HepG2 (cell line): ENCODE data around the gene COL9A3. TPM values are rescaled to one million over a fixed set of nuclear protein-coding genes. Genes with fewer than 3 reads are reported as not detected.
A peak's percentile ranks its signal among the peaks of the same experiment; 100 is the strongest.

Experiments
- AKAP8 ChIP-seq: sonication (generic); formaldehyde crosslinking; IDR thresholded peaks from 2 replicates; pipeline ENCODE4 v1.5.1; 2020; ENCODE audit warnings: mild to moderate bottlenecking, missing genetic modification reagents
- CSRNP1 ChIP-seq: sonication (generic); formaldehyde crosslinking; IDR thresholded peaks from 2 replicates; pipeline ENCODE4 v1.8.1; 2023; ENCODE audit warnings: mild to moderate bottlenecking, missing genetic modification reagents
- KLF13 ChIP-seq: sonication (generic); formaldehyde crosslinking; IDR thresholded peaks from 2 replicates; pipeline ENCODE4 v1.4.0; 2020; ENCODE audit warnings: mild to moderate bottlenecking, missing genetic modification reagents
- MAZ ChIP-seq, 2 experiments: sonication (generic) in 1 of 2; formaldehyde crosslinking in 1 of 2; IDR thresholded peaks; 2 replicates each; pipeline versions ENCODE4 v1.5.0 to v1.6.1; 2012 to 2020; ENCODE audit warnings: low read depth in 2 of 2, mild to moderate bottlenecking in 2 of 2, borderline replicate concordance in 1 of 2, improper control_type of control experiment in 1 of 2, low read length in 1 of 2, missing genetic modification reagents in 1 of 2, moderate library complexity in 1 of 2
- NFE2 ChIP-seq: sonication (generic); formaldehyde crosslinking; IDR thresholded peaks from 2 replicates; pipeline ENCODE4 v1.4.0; 2020; ENCODE audit warnings: missing genetic modification reagents
- RFX3 ChIP-seq: IDR thresholded peaks from 2 replicates; pipeline ENCODE4 v1.6.1; 2016; ENCODE audit warnings: missing biosample characterization, missing genetic modification reagents
- SMC3 ChIP-seq: IDR thresholded peaks from 2 replicates; pipeline ENCODE4 v1.6.1; 2011; ENCODE audit warnings: low read length, improper control_type of control experiment
- TBX2 ChIP-seq: sonication (generic); formaldehyde crosslinking; IDR thresholded peaks from 2 replicates; pipeline ENCODE4 v1.5.0; 2020; ENCODE audit warnings: missing genetic modification reagents, mild to moderate bottlenecking, borderline replicate concordance
- ZNF337 ChIP-seq: sonication (generic); formaldehyde crosslinking; IDR thresholded peaks from 2 replicates; pipeline ENCODE4 v1.5.1; 2020; ENCODE audit warnings: missing genetic modification reagents, low read depth, mild to moderate bottlenecking, borderline replicate concordance
- ZNF605 ChIP-seq: sonication (generic); formaldehyde crosslinking; IDR thresholded peaks from 2 replicates; pipeline ENCODE4 v1.8.0; 2022; ENCODE audit warnings: mild to moderate bottlenecking, missing genetic modification reagents
- ZSCAN30 ChIP-seq: sonication (generic); formaldehyde crosslinking; IDR thresholded peaks from 2 replicates; pipeline ENCODE4 v1.5.0; 2020; ENCODE audit warnings: mild to moderate bottlenecking, missing genetic modification reagents
- polyA plus RNA-seq, 8 experiments: library from polyadenylated mRNA; depleted of rRNA in 3 of 8; stranded (reverse) in 7 of 8; unstranded in 1 of 8; fragments of >200 nt; fragmentation: Illumina TruSeq in 4 of 8; extraction: Trizol in 4 of 8; gene quantifications; 2 replicates each; pipeline versions ENCODE4 v1.2.1 to v1.2.3, GENCODE V29; 2011 to 2016; ENCODE audit warnings: low read depth in 4 of 8, missing spikeins in 1 of 8, mixed read lengths in 1 of 8; ENCODE audit not compliant: insufficient read depth in 1 of 8
- total RNA-seq, 5 experiments: library from RNA; depleted of rRNA; stranded (reverse); fragments of >200 nt; fragmentation: Illumina TruSeq; extraction: Trizol; gene quantifications; 2 replicates each; pipeline ENCODE4 v1.2.3, GENCODE V29; 2016; ENCODE audit warnings: low read depth in 1 of 5
- TF ChIP-seq, protein P1 (sequence below): sonication (generic); formaldehyde crosslinking; IDR thresholded peaks from 2 replicates; pipeline ENCODE4 v1.4.0; 2020; ENCODE audit warnings: missing genetic modification reagents, borderline replicate concordance
- TF ChIP-seq, protein P2 (sequence below): sonication (generic); formaldehyde crosslinking; IDR thresholded peaks from 2 replicates; pipeline ENCODE4 v1.5.1; 2020; ENCODE audit warnings: missing genetic modification reagents, mild to moderate bottlenecking, borderline replicate concordance
- TF ChIP-seq, protein P3 (sequence below): sonication (generic); formaldehyde crosslinking; IDR thresholded peaks from 2 replicates; pipeline ENCODE4 v1.8.1; 2023; ENCODE audit warnings: missing genetic modification reagents, inconsistent platforms, borderline replicate concordance
- TF ChIP-seq, protein P4 (sequence below), 2 experiments: fragments of 450-650 bp in 1 of 2; sonication (generic) in 1 of 2; formaldehyde crosslinking; IDR thresholded peaks; 2 replicates each; pipeline versions ENCODE4 v1.5.0 to v1.8.0; 2020 to 2022; ENCODE audit warnings: mild to moderate bottlenecking in 1 of 2, missing genetic modification reagents in 1 of 2
- TF ChIP-seq, protein P5 (sequence below): sonication (generic); formaldehyde crosslinking; IDR thresholded peaks from 2 replicates; pipeline ENCODE4 v1.4.0; 2020; ENCODE audit warnings: missing genetic modification reagents

COL9A3 gene
- total and polyA plus RNA-seq, 2 of the 13 experiments (the other 11 are each of a cell fraction or from before 2014, with no cell fraction given) = 155 to 204 TPM

DNA sequence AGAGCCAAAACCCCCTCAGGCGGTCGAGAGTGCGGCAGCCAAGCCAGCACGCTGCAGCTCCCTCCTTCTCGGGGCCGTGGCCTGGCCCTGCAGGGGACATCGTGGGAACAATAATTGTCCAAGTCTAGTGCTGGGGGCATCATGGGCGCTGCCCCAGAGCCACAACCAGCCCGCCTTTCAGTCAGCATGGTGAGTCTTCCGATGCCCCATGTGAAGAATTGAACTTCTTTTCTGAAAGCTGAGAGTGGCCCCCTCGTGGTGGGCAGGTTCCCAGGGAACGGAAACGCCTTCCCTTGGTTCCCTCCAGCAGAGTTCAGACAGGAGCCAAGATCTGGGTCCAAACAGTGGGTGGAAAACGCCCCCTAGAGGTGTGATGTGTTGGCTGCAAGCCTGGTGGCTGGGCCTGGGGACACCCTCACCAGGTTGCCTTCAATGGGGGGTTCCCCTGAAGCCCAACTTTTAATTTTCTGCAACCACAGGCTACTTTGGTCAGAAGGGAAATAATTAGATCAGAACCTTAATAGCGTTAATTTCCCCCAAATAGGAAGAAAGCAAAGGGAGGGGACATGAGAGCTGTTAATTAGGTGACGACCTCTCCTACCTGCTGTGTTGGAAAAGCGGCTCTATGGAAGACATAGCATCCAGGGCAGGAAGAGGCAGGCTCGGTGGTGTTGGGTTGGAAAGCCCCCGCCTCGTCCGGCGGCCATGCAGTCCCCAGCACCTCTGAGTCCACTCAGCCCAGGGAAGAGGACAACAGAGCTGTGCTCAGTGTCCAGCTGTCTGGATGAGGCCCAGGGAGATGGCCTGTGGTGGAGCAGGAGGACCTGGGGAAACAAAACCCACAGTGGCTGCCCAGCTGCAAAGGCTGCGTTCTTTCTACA lies 25.3 kb upstream of the COL9A3 start (continued):
- TF ChIP-seq, protein P1, sequence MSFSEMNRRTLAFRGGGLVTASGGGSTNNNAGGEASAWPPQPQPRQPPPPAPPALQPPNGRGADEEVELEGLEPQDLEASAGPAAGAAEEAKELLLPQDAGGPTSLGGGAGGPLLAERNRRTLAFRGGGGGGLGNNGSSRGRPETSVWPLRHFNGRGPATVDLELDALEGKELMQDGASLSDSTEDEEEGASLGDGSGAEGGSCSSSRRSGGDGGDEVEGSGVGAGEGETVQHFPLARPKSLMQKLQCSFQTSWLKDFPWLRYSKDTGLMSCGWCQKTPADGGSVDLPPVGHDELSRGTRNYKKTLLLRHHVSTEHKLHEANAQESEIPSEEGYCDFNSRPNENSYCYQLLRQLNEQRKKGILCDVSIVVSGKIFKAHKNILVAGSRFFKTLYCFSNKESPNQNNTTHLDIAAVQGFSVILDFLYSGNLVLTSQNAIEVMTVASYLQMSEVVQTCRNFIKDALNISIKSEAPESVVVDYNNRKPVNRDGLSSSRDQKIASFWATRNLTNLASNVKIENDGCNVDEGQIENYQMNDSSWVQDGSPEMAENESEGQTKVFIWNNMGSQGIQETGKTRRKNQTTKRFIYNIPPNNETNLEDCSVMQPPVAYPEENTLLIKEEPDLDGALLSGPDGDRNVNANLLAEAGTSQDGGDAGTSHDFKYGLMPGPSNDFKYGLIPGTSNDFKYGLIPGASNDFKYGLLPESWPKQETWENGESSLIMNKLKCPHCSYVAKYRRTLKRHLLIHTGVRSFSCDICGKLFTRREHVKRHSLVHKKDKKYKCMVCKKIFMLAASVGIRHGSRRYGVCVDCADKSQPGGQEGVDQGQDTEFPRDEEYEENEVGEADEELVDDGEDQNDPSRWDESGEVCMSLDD = no peak
- TF ChIP-seq KLF13 (CRISPR knock-in tag) = no peak
- no peak for TF ChIP-seq AKAP8 (CRISPR knock-in tag)
- peak; percentile 85; the same call in 1 of the 2 replicates for TF ChIP-seq ZNF337 (CRISPR knock-in tag)
- TF ChIP-seq RFX3 (CRISPR knock-in tag) = no peak
- TF ChIP-seq, protein P2, sequence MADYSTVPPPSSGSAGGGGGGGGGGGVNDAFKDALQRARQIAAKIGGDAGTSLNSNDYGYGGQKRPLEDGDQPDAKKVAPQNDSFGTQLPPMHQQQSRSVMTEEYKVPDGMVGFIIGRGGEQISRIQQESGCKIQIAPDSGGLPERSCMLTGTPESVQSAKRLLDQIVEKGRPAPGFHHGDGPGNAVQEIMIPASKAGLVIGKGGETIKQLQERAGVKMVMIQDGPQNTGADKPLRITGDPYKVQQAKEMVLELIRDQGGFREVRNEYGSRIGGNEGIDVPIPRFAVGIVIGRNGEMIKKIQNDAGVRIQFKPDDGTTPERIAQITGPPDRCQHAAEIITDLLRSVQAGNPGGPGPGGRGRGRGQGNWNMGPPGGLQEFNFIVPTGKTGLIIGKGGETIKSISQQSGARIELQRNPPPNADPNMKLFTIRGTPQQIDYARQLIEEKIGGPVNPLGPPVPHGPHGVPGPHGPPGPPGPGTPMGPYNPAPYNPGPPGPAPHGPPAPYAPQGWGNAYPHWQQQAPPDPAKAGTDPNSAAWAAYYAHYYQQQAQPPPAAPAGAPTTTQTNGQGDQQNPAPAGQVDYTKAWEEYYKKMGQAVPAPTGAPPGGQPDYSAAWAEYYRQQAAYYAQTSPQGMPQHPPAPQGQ = no peak
- TF ChIP-seq, protein P3, sequence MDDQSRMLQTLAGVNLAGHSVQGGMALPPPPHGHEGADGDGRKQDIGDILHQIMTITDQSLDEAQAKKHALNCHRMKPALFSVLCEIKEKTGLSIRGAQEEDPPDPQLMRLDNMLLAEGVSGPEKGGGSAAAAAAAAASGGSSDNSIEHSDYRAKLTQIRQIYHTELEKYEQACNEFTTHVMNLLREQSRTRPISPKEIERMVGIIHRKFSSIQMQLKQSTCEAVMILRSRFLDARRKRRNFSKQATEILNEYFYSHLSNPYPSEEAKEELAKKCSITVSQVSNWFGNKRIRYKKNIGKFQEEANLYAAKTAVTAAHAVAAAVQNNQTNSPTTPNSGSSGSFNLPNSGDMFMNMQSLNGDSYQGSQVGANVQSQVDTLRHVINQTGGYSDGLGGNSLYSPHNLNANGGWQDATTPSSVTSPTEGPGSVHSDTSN (CRISPR knock-in tag) = no peak
- peak; percentile 98 for TF ChIP-seq SMC3
- no peak for TF ChIP-seq ZSCAN30 (CRISPR knock-in tag)
- TF ChIP-seq, protein P4, sequence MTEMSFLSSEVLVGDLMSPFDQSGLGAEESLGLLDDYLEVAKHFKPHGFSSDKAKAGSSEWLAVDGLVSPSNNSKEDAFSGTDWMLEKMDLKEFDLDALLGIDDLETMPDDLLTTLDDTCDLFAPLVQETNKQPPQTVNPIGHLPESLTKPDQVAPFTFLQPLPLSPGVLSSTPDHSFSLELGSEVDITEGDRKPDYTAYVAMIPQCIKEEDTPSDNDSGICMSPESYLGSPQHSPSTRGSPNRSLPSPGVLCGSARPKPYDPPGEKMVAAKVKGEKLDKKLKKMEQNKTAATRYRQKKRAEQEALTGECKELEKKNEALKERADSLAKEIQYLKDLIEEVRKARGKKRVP (CRISPR knock-in tag; IDR thresholded peaks at IDR 0.05) = no peak
- peak; percentile 78 for TF ChIP-seq TBX2 (CRISPR knock-in tag)
- TF ChIP-seq MAZ (IDR thresholded peaks at IDR 0.05; ENCODE audit: borderline replicate concordance, low read depth, low read length) = peak; percentile 83
- peak; percentile 65 for TF ChIP-seq MAZ (CRISPR knock-in tag; IDR thresholded peaks at IDR 0.05; ENCODE audit: low read depth)
- TF ChIP-seq NFE2 (CRISPR knock-in tag) = no peak
- TF ChIP-seq CSRNP1 (CRISPR knock-in tag) = no peak; the same call in 1 of the 2 replicates
- TF ChIP-seq, protein P5, sequence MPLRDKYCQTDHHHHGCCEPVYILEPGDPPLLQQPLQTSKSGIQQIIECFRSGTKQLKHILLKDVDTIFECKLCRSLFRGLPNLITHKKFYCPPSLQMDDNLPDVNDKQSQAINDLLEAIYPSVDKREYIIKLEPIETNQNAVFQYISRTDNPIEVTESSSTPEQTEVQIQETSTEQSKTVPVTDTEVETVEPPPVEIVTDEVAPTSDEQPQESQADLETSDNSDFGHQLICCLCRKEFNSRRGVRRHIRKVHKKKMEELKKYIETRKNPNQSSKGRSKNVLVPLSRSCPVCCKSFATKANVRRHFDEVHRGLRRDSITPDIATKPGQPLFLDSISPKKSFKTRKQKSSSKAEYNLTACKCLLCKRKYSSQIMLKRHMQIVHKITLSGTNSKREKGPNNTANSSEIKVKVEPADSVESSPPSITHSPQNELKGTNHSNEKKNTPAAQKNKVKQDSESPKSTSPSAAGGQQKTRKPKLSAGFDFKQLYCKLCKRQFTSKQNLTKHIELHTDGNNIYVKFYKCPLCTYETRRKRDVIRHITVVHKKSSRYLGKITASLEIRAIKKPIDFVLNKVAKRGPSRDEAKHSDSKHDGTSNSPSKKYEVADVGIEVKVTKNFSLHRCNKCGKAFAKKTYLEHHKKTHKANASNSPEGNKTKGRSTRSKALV (CRISPR knock-in tag) = peak; percentile 90
- TF ChIP-seq ZNF605 (CRISPR knock-in tag) = no peak; the same call in 1 of the 2 replicates
